Measurements from ENCODE around the gene GABRA1. TPM values are rescaled to one million over a fixed set of nuclear protein-coding genes. Genes with fewer than 3 reads are reported as not detected.

Gene GABRA1
- total RNA-seq, 1 experiment from 2014 or later, result not detected

DNA sequence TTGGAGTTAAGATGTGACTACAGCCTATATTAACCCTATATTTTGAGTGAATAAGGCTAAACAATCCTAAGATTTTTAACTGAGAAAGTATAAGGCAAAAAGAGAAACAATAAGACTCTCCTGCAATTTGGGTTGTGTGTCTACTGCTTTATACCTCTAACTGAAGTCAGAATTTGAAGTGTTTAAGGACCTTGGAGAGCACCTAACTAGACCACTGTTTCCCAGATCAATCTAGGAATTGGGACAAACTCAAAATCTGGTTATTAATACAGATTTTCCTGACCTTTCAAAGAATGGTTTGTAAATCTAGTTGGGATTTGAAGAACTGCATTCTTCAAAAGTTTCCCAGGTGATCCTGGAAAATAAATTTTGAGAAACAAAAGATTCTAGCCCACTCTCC lies 42.1 kb downstream of the GABRA1 start:
- Mint-ChIP-seq H3K27me3 (ENCODE audit: low read depth) (no peaks in the 10 kb centered on the region), H3K9me3 (no peaks in the 10 kb centered on the region), H3K4me3 (no peak overlapping the region), H3K27ac (no peak overlapping the region), H3K4me1 (peaks cover 7% of the 10 kb centered on the region in 2 experiments), H3K36me3 (ENCODE audit: insufficient read depth in 1 of 3, low read depth in 3 of 3) (no peaks in the 10 kb centered on the region)
- Histone ChIP-seq H3K9me3 (ENCODE audit: control insufficient read depth, low read depth, low read length) (no peaks in the 10 kb centered on the region), H3K27me3 (ENCODE audit: insufficient read depth, low read length) (no peaks in the 10 kb centered on the region), H3K23me2 (ENCODE audit: insufficient read length, low read depth, low read length, poor library complexity, severe bottlenecking) (no peaks in the 10 kb centered on the region), H3K4me1 (ENCODE audit: insufficient read depth, low read length) (0 out of 2 replicates have a peak, but pooled peaks cover 2% of the 10 kb centered on the region), H4K8ac (replicated peaks; ENCODE audit: insufficient read length, low read depth, low read length) (no peak overlapping the region), H3K4me2 (ENCODE audit: insufficient read depth, insufficient read length, low read length) (no peak overlapping the region), H3K14ac (ENCODE audit: insufficient read depth, low read length) (no peak overlapping the region), H3K79me1 (ENCODE audit: insufficient read depth, low read depth, low read length, poor library complexity, severe bottlenecking) (no peaks in the 10 kb centered on the region), H3K23ac (ENCODE audit: insufficient read length, low read depth, low read length) (no peak overlapping the region), H4K91ac (ENCODE audit: insufficient read length, low read depth, low read length) (no peak overlapping the region), H3T11ph (ENCODE audit: low read length) (no peak overlapping the region), H2BK120ac (ENCODE audit: low read depth, low read length, poor library complexity, severe bottlenecking) (no peak overlapping the region), H3K9ac (ENCODE audit: extremely low read depth, insufficient read length, low read length) (no peak overlapping the region), H4K20me1 (ENCODE audit: control insufficient read depth, insufficient read depth, insufficient read length) (no peaks in the 10 kb centered on the region), H2BK20ac (ENCODE audit: low read depth, low read length, poor library complexity, severe bottlenecking) (no peak overlapping the region), H3K79me2 (ENCODE audit: insufficient read depth, low read length) (no peaks in the 10 kb centered on the region), H2BK12ac (ENCODE audit: insufficient read length, low read depth, low read length) (no peak overlapping the region), H2BK15ac (ENCODE audit: low read depth, low read length) (no peak overlapping the region), H2AK5ac (ENCODE audit: insufficient read length, low read length) (no peak overlapping the region), H2BK5ac (ENCODE audit: insufficient read length, low read length) (no peak overlapping the region), H3K27ac (ENCODE audit: insufficient read length, low read depth, low read length) (no peak overlapping the region), H2AFZ (ENCODE audit: low read length) (no peak overlapping the region), H3K18ac (ENCODE audit: insufficient read length, low read depth, low read length) (no peak overlapping the region), H4K5ac (ENCODE audit: insufficient read length, low read depth, low read length) (no peak overlapping the region), H3K56ac (ENCODE audit: insufficient read length, low read depth, low read length) (no peak overlapping the region), H3K4ac (ENCODE audit: low read depth, low read length) (no peak overlapping the region)
- TF ChIP-seq, protein P1, sequence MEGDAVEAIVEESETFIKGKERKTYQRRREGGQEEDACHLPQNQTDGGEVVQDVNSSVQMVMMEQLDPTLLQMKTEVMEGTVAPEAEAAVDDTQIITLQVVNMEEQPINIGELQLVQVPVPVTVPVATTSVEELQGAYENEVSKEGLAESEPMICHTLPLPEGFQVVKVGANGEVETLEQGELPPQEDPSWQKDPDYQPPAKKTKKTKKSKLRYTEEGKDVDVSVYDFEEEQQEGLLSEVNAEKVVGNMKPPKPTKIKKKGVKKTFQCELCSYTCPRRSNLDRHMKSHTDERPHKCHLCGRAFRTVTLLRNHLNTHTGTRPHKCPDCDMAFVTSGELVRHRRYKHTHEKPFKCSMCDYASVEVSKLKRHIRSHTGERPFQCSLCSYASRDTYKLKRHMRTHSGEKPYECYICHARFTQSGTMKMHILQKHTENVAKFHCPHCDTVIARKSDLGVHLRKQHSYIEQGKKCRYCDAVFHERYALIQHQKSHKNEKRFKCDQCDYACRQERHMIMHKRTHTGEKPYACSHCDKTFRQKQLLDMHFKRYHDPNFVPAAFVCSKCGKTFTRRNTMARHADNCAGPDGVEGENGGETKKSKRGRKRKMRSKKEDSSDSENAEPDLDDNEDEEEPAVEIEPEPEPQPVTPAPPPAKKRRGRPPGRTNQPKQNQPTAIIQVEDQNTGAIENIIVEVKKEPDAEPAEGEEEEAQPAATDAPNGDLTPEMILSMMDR (conservative IDR thresholded peaks at IDR 0.05), result no peak
- DNase-seq, result no peak
